Inflammatory macrophage (primary cell): ENCODE results near the gene HDAC10.

Experiments used
- DNase-seq, 2 donors: peaks; one replicate each; pipeline ENCODE4 v3.0.0-alpha.2; 2020 to 2022

Gene HDAC10

GRCh38 chr22:50269573-50269969 lies 18.5 kb upstream of the HDAC10 start:
- DNase-seq: no peak

GRCh38 chr22:50268655-50269113 lies 17.6 kb upstream of the HDAC10 start:
- no peak for DNase-seq

DNA sequence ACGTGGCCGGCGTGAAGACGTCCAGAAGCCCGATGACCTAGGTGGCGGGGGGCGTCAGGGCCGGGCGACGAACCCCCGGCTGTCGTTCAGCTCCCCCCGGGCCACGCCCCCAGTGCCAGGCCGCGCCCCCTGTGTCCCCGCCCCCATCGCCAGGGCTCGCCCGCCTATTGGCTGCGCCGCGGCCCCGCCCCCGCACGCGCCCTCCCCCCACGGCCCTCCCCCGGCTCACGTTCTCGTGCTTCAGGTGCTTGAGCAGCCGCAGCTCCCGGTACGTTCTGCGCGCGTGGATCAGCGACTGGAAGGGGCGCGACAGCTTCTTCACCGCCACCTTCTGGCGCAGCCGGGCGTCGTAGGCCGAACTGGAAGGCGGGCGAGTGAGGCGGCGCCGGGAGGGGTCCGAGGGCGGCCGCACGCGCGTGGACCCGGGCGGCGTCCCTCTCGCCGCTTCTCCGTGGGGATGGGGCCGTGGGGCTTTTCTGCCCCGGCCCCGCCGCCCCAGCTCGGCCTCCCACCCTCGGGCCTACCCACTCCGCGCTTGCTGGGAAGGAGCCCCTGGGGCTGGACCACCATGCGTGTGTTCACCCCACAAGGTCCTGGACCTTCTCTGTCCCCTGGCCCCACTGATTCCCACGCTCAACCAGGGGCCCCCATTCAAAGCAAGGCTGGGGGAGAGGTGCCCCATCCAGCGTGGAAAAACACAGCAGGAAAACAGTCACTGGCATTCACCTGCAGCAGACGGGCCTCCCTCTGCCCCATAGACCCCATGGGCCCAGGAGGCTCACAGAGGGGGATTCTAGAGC lies 16.7 kb upstream of the HDAC10 start:
- peak in 1 of 2 donors; percentile 26 for DNase-seq

DNA sequence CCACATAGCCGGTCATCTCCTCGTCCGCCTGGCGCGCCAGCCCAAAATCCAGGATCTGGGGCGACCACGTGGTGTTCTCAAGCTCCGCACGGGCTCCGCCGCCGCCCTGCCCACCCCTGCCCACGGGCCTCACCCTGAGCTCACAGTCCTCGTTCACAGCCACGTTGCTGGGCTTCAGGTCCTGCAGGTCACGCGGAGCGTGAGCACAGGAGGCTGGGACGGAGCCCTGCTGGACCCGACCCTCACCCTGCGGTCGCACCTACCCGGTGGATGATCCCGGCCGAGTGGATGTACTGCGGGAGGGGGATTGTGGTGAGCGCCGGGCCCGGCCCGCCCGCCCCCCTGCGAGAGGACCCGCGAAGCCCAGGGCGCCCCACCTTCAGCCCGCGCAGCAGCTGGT lies 15.9 kb upstream of the HDAC10 start:
- DNase-seq: no peak

- no peak for DNase-seq
Observed at GRCh38 chr22:50264946-50265669, 14.0 kb upstream of the HDAC10 start.

DNA sequence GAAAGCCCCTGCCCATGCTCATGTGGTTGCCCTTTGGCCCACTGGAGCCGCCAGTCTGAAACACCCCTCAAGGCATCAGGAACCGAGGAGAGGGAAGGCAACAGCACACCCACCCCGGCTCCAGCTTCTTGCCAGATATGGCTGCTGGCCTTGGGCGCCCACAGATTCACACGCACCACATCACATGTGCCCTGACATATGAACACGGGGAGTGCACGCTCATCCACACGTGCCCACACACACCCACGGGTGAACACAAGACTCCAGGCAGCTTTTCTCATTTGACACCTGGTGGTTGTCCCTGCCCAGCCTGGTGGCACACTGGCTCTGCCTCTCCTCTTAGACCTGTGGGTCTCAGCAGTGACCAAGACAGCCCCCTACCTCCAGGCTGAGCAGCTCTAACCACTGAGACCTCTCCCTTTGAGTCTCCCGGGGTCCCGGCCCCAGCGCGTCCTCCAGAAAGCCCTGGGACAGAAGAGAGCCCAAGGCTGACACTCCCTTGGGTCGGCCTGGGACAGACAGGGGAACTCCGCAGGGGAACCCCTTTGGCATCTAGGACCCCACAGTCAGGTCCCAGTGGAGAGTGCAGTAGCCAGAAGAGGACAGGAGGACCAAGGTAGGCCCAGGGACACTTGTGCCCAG lies 13.2 kb upstream of the HDAC10 start:
- no peak for DNase-seq

GRCh38 chr22:50262973-50263617 lies 12.0 kb upstream of the HDAC10 start:
- no peak for DNase-seq

DNA sequence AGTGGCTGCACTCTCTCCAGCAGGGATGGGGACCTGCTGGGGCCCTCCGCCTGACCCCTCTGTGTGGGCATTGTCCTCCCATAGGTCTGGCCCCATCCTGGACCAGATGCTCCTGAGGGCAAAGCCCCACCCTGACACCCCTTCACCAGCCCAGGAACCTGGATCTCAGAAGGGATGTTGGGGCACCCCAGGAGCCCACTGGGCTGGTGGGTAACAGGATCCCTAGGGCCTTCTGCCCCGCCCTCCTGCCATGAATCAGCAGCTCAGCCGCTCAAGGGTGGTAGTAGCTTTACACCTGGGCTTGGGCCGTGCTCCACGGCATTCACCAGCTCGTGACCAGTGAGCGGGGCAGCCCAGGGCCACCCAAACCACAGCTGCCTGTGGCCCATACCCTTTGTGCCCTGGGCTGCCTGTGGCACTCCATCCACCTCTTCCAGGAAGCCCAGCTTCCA lies 11.4 kb upstream of the HDAC10 start:
- no peak for DNase-seq

- no peak for DNase-seq
Observed at GRCh38 chr22:50261615-50262459, 10.8 kb upstream of the HDAC10 start, which contains the start of gene MAPK12. Gene MAPK12, minus strand, starts transcription at chr22:50261683. Its CDS starts 174 bp downstream, at chr22:50261509.

DNA sequence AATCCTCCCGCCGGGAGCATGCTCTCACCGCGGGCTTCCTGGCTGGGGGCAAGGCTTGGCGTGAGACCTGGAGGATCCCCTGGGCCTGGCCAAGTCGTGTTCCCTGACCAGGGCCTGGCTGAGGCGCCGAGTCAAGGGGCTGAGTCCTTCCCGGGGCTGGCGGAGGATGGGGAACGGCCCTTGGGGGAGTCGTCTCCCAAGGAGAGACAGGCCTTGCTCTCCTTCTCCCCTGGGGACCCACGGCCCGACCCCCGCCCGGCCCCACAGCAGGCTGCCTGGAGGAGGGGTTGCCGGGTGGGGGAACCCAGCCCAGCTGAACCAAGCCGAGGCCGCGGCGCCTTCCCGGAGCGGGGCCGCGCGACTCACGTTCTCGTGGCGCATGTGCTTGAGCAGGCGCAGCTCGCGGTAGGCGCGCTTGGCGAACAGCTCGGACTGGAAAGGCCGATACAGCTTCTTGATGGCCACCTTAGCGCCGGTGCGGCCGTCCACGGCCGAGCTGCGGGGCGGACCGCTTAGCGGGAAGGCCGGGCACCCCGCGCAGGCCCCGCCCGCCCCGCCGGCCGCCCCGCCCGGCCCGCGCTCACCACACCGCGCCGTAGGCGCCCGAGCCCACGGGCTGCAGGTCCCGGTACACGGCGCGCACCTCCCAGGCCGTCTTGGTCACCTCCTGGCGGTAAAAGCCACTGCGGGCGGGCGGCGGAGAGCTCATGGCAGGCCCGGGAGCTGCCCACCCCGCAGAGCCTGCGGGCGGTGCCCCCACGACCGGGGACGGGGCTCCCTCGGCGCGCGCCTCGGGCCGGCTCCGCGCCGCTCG lies 9.9 kb upstream of the HDAC10 start:
- DNase-seq: peak in 1 of 2 donors; percentile 29

DNA sequence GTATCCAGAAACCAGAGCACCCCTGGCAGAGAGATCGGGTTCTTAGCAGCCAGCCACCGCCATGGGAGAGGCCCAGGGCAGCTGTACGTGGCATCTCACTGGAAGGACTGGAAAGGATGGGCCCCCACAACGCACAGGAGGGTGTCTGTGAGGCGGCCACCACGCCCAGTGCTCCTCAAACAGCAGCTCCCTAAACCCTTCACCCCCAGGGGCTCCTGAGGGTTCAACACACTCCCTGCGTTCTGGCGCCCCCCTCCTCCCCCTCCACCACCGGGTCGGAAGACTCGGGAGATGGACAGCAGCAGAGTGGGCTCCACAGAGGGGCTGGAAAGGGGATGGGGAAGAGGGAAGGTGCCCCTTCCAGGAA lies 9.4 kb upstream of the HDAC10 start:
- no peak for DNase-seq

GRCh38 chr22:50259302-50259701 lies 8.2 kb upstream of the HDAC10 start:
- DNase-seq: no peak

- no peak for DNase-seq
Observed at GRCh38 chr22:50258361-50259292, 7.6 kb upstream of the HDAC10 start.

DNA sequence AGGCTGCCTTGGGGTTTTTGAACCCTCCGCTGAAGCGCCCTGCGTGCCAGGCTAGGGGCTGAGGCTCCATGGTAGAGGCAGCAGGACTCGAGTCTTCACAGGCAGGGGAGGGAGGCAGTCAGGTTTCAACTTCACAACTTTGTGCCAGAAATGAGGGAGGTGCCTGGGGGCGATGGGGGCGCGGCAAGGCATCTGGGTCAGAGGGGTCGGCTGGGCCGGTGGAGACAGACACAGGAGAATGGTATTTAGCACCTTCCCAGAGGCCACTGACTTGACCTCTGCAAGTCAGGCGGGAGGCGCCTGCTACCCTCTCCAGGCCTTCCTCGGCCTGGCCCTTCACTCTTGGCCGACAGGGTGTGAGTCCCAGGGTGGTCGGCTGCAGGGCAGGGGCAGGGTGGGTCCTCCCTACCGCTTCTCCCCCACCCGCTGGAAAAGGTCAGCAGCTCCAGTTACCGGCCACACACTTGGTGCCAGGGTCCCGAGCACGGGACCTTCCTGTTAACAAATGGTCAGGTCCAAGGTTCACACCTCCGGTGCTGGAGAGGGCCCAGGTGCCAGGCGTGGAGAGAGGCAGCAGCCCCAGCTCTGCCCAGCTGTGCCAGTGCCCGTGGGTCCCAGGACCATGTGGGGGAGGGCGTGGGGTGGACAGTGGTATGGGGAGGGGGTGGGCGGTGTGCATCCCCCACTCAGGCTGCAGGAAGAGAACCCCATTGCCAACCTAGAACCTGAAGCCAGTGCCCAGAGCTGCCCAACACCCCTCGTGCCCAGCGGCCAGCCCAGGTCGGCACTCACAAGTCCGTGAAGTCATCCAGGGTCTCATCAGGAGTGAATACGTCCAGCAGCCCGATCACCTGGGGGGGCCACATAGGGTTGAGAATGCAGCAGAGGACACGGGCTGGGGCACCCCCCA lies 6.6 kb upstream of the HDAC10 start:
- DNase-seq: no peak

- DNase-seq: no peak
Observed at GRCh38 chr22:50257041-50257440, 6.0 kb upstream of the HDAC10 start.

DNA sequence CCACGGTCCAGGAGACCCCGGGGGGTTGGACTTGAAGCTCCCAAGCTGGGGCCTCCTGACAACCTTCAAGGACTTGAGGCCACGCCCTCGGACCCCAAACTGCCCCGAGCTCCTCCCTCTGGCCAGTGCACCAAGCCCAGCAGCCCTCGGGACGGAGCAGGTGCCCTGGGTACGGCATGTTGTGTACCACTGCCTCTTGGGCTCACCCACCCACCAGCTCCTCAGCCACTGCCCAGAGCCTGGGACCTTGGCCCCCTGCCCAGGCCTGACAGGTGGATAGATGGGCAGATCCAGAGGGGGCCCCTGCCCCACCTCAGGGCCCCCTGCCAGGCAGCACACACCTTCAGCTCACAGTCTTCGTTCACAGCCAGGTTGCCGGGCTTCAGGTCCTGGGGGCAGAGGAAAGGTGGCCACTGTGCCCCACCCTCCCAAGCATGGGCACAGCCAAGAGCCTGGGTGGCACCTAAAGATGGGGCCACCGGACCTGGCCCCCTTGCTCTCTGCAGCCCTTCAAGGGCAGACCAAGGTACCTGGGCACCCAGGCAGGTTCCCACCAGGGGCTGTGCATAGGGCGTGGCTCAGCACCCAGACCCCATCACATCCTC lies 5.3 kb upstream of the HDAC10 start:
- DNase-seq: no peak

DNA sequence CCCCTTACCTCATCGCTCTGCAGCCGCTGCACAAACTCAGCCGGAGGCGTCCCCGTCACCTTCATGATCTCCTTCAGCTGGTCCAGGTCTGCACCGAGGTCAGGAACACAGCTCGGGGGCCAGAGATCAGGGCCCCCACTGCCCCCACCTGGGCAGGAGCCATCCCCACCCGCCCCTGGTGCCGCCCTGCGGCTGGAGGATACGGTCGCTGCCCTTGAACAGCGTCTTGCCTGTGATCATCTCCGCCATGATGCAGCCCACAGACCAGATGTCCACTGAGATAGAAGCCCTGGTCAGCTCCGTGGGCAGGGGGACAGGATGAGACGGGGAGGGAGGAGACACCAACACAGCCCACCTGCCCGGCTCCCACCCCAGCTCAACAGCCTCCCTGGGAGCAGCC lies 4.5 kb upstream of the HDAC10 start:
- DNase-seq: no peak

DNA sequence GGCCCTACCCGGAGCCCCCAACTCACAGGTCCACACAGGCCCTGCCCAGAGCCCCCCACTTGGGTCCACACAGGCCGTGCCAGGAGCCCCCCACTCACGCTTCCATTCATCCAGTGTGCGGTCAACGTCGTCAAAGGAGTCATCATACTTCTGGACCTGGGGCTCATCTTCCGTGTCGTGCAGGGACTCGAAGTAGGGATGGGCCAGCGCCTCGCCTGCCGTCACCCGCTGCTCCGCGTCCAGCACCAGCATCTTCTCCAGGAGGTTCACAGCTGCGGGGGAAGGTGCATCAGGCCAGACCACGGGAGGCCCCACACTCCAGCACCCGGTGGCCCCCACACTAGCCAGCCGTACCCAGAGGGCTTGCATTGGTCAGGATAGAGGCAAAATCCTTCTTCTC lies 4.0 kb upstream of the HDAC10 start:
- DNase-seq: no peak
